HG03442 (cell line): ENCODE results near the gene BGLAP.
"Not testable (repeated sequence)": the region's sequence is repeated elsewhere in the genome, so short reads cannot be mapped to it uniquely, and the experiment has no call there.

Experiments used
- ATAC-seq: cut with Tn5 transposase; IDR thresholded peaks from one replicate; pipeline ENCODE4 v1.9.1; 2021; ENCODE audit warnings: mild to moderate bottlenecking, moderate library complexity; ENCODE audit not compliant: unreplicated experiment

The BGLAP gene

GRCh38 chr1:156241926-156242325 is at the start of gene BGLAP:
Gene BGLAP (plus strand): TSS chr1:156242184. CDS start chr1:156242232, 48 bp downstream.
- ATAC-seq, result no peak

- no peak for ATAC-seq
Measured at GRCh38 chr1:156193208-156193487, 48.8 kb upstream of the BGLAP start.

- ATAC-seq, result peak; percentile 95
Measured at GRCh38 chr1:156193488-156194299, 48.3 kb upstream of the BGLAP start, which contains the start of gene SLC25A44. Gene SLC25A44 (plus strand): TSS chr1:156194104. CDS start chr1:156199848, 5,744 bp downstream.

- no peak for ATAC-seq
Measured at GRCh38 chr1:156194300-156194652, 47.7 kb upstream of the BGLAP start.

- no peak for ATAC-seq
Measured at GRCh38 chr1:156195853-156196252, 46.1 kb upstream of the BGLAP start.

GRCh38 chr1:156196445-156196844 is 45.5 kb upstream of the BGLAP start:
- ATAC-seq, result no peak

- ATAC-seq, result peak; percentile 52
Measured at GRCh38 chr1:156198831-156199349, 43.1 kb upstream of the BGLAP start.

- no peak for ATAC-seq
Measured at GRCh38 chr1:156200044-156200443, 41.9 kb upstream of the BGLAP start.

- ATAC-seq, result no peak
Measured at GRCh38 chr1:156203331-156203730, 38.7 kb upstream of the BGLAP start.

- no peak for ATAC-seq
Measured at GRCh38 chr1:156204686-156205085, 37.3 kb upstream of the BGLAP start.

GRCh38 chr1:156211243-156211642 is 30.7 kb upstream of the BGLAP start:
- no peak for ATAC-seq

GRCh38 chr1:156212130-156212529 is 29.9 kb upstream of the BGLAP start:
- ATAC-seq, result no peak

GRCh38 chr1:156212833-156213643 is 28.9 kb upstream of the BGLAP start, which contains the start of gene PMF1:
Gene PMF1 (plus strand): TSS chr1:156213007. CDS start chr1:156213016, 9 bp downstream.
- peak; percentile 88 for ATAC-seq

- no peak for ATAC-seq
Measured at GRCh38 chr1:156213644-156213966, 28.4 kb upstream of the BGLAP start.

- ATAC-seq, result no peak
Measured at GRCh38 chr1:156214024-156214748, 27.8 kb upstream of the BGLAP start.

GRCh38 chr1:156216361-156217086 is 25.5 kb upstream of the BGLAP start:
- not testable (repeated sequence) for ATAC-seq

GRCh38 chr1:156217871-156218270 is 24.1 kb upstream of the BGLAP start:
- ATAC-seq, result no peak

- no peak for ATAC-seq
Measured at GRCh38 chr1:156220226-156220625, 21.8 kb upstream of the BGLAP start.

- no peak for ATAC-seq
Measured at GRCh38 chr1:156221986-156222692, 19.8 kb upstream of the BGLAP start.

- ATAC-seq, result no peak
Measured at GRCh38 chr1:156225677-156226014, 16.3 kb upstream of the BGLAP start.
